Measurements from ENCODE around the gene SMPD3.

GRCh38 chr16:68426347-68426652 is 22.0 kb downstream of the SMPD3 start:
- no peak for TF ChIP-seq POLR2A (IDR thresholded peaks at IDR 0.05)
- TF ChIP-seq CTCF (IDR thresholded peaks at IDR 0.05 in 8 of 11, conservative IDR thresholded peaks at IDR 0.05 in 3 of 11) = no peak
- TF ChIP-seq POLR2AphosphoS5 (IDR thresholded peaks at IDR 0.05) = no peak

All from spleen (tissue), 7 donors.